GM18858 (cell line): Measurements from ENCODE around the gene BTRC.

Experiments
- ATAC-seq: cut with Tn5 transposase; IDR thresholded peaks from one replicate; pipeline ENCODE4 v1.9.1; 2021; ENCODE audit not compliant: unreplicated experiment

BTRC gene

GRCh38 chr10:101513733-101514132 is 159.8 kb downstream of the BTRC start:
- ATAC-seq, result no peak

GRCh38 chr10:101525848-101526247 is 171.9 kb downstream of the BTRC start:
- ATAC-seq, result no peak

GRCh38 chr10:101529207-101529606 is 175.2 kb downstream of the BTRC start:
- no peak for ATAC-seq

- ATAC-seq, result no peak
Observed at GRCh38 chr10:101529725-101530553, 176.0 kb downstream of the BTRC start.

GRCh38 chr10:101535949-101536348 is 182.0 kb downstream of the BTRC start:
- no peak for ATAC-seq

GRCh38 chr10:101536800-101537199 is 182.8 kb downstream of the BTRC start:
- ATAC-seq, result no peak

- ATAC-seq, result no peak
Observed at GRCh38 chr10:101538446-101538845, 184.5 kb downstream of the BTRC start.

GRCh38 chr10:101545898-101546297 is 191.9 kb downstream of the BTRC start:
- no peak for ATAC-seq

- no peak for ATAC-seq
Observed at GRCh38 chr10:101550965-101551364, 197.0 kb downstream of the BTRC start.

GRCh38 chr10:101552442-101552841 is 198.5 kb downstream of the BTRC start:
- no peak for ATAC-seq

GRCh38 chr10:101557541-101557940 is 203.6 kb downstream of the BTRC start:
- no peak for ATAC-seq

- ATAC-seq, result no peak
Observed at GRCh38 chr10:101558204-101558603, 204.2 kb downstream of the BTRC start.

GRCh38 chr10:101558671-101559595 is 205.0 kb downstream of the BTRC start:
- no peak for ATAC-seq

GRCh38 chr10:101559596-101560297 is 205.8 kb downstream of the BTRC start:
- ATAC-seq, result no peak

GRCh38 chr10:101560298-101561067 is 206.5 kb downstream of the BTRC start:
- ATAC-seq, result no peak

- no peak for ATAC-seq
Observed at GRCh38 chr10:101561068-101561915, 207.3 kb downstream of the BTRC start.

GRCh38 chr10:101562231-101562630 is 208.3 kb downstream of the BTRC start:
- ATAC-seq, result no peak

GRCh38 chr10:101563007-101563406 is 209.0 kb downstream of the BTRC start:
- no peak for ATAC-seq

- no peak for ATAC-seq
Observed at GRCh38 chr10:101563497-101564040, 209.6 kb downstream of the BTRC start.
